ENCODE data around the gene ZC3H7A. TPM values are rescaled to one million over a fixed set of nuclear protein-coding genes. Genes with fewer than 3 reads are reported as not detected.

The ZC3H7A gene
- total RNA-seq, 1 donor from 2014 or later: 63.9 TPM

- no peak for TF ChIP-seq CTCF (IDR thresholded peaks at IDR 0.05; ENCODE audit: unreplicated experiment)
- Mint-ChIP-seq H3K36me3 (ENCODE audit: insufficient read depth) (peaks cover 19% of the 10 kb centered on the region), H3K27me3 (no peaks in the 10 kb centered on the region), H3K4me3 (ENCODE audit: low read depth) (no peak overlapping the region), H3K4me1 (ENCODE audit: low read depth) (peaks cover 2% of the 10 kb centered on the region), H3K27ac (no peak overlapping the region), H3K9me3 (ENCODE audit: low read depth) (no peaks in the 10 kb centered on the region)
- DNase-seq (ENCODE audit: low spot score, unreplicated experiment): no peak
These were observed 44.0 kb upstream of the ZC3H7A start for GRCh38 chr16:11841026-11841425.

DNA sequence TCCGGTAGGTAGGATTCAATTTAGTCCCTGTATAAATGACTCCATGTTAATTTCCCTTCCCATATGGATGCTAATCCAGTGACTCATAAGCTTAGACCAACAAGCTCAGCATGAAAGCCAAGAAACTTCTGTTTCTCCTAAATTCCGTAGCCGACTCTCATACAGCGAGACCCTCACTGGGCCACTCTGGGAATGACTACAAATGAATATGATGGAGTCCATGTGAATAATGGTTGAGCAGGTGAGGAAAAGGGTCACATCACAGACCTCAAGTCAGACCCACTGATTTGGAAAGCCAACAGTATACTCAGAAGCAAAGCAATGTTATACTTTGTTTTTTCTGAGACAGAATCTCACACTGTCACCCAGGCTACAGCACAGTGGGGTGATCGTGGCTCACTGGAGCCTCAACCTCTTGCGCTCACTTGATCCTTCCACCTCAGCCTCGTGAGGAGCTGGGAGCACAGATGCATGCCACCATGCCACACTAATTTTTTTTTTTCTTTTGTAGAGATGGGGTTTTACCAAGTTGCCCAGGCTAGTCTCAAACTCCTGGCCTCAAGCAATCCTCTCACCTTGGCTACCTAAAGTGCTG lies 39.7 kb upstream of the ZC3H7A start:
- no peak for TF ChIP-seq CTCF (IDR thresholded peaks at IDR 0.05; ENCODE audit: unreplicated experiment)
- Mint-ChIP-seq H3K36me3 (ENCODE audit: insufficient read depth) (peaks cover 17% of the 10 kb centered on the region), H3K9me3 (ENCODE audit: low read depth) (no peaks in the 10 kb centered on the region), H3K4me3 (ENCODE audit: low read depth) (no peak overlapping the region), H3K4me1 (ENCODE audit: low read depth) (peaks cover 4% of the 10 kb centered on the region), H3K27ac (peak overlapping the region; percentile 76), H3K27me3 (no peaks in the 10 kb centered on the region)
- no peak for DNase-seq (ENCODE audit: low spot score, unreplicated experiment)

DNA sequence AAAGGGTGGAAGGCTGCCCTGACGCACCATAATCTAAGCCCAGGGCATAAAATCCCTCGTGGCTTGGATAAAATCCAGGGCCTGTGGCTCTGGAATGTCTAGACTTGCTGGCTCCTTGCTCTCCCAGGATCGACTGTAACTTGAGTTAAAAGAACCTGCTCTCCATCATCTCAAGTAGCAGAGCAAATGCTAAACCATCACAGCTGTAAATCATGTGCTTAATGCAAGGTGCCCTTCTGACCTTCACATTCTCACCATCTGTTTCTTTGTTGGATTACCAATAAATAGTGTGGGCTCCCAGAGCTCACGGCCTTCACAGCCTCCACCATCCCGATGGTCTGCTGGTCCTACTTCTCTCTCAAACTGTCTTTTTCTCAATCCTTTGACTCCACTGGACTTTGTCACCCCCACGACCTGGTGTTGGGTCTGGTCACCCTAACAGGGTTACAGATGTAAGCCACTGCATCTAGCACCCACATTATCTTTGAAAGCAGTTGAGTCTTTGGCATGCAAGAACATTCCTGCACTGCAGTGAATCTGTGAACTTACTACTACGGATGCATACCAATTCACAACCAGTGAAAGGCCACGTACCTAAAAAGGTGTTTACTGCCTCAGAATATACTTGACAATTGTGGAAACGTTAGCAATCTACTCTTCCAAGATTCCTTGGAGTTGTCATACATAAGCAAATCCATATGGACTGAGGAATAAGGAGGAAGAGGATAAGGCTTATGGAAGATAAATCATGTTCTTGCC lies 39.0 kb upstream of the ZC3H7A start:
- H3K27ac Mint-ChIP-seq: peak overlapping the region; percentile 76
- no peaks in the 10 kb centered on the region for H3K9me3 Mint-ChIP-seq (ENCODE audit: low read depth)
- DNase-seq (ENCODE audit: low spot score, unreplicated experiment): no peak

DNA sequence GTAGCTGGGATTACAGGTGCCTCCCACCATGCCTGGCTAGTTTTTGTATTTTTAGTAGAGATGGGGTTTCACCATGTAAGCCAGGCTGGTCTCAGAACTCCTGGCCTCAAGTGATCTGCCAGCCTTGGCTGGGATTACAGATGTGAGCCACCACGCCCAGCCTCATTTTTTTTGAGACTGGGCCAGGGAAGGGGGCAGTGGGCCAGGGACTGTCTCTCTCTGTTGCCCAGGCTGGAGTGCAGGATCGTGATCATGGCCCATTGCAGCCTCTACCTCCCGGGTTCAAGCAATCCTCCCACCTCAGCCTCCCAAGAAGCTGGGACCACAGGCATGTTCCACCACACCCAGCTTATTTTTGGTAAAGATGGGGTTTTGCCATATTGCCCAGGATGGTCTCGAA lies 38.3 kb upstream of the ZC3H7A start:
- peaks cover 12% of the 10 kb centered on the region for H3K36me3 Mint-ChIP-seq (ENCODE audit: insufficient read depth)
- TF ChIP-seq CTCF (IDR thresholded peaks at IDR 0.05; ENCODE audit: unreplicated experiment): no peak
- H3K27me3 Mint-ChIP-seq: no peaks in the 10 kb centered on the region
- H3K4me3 Mint-ChIP-seq (ENCODE audit: low read depth): no peak overlapping the region
- H3K4me1 Mint-ChIP-seq (ENCODE audit: low read depth): peaks cover 4% of the 10 kb centered on the region
- no peak for DNase-seq (ENCODE audit: low spot score, unreplicated experiment)
- no peaks in the 10 kb centered on the region for H3K9me3 Mint-ChIP-seq (ENCODE audit: low read depth)
- H3K27ac Mint-ChIP-seq: no peak overlapping the region

More for the DNA sequence above, 39.0 kb upstream of the ZC3H7A start:
- TF ChIP-seq CTCF (IDR thresholded peaks at IDR 0.05; ENCODE audit: unreplicated experiment): no peak
- H3K36me3 Mint-ChIP-seq (ENCODE audit: insufficient read depth): peaks cover 14% of the 10 kb centered on the region
- H3K4me1 Mint-ChIP-seq (ENCODE audit: low read depth): peaks cover 4% of the 10 kb centered on the region
- no peak overlapping the region for H3K4me3 Mint-ChIP-seq (ENCODE audit: low read depth)
- H3K27me3 Mint-ChIP-seq: no peaks in the 10 kb centered on the region

- Mint-ChIP-seq H3K4me1 (ENCODE audit: low read depth) (peaks cover 4% of the 10 kb centered on the region), H3K9me3 (ENCODE audit: low read depth) (no peaks in the 10 kb centered on the region), H3K27me3 (no peaks in the 10 kb centered on the region), H3K36me3 (ENCODE audit: insufficient read depth) (peaks cover 4% of the 10 kb centered on the region), H3K27ac (no peak overlapping the region), H3K4me3 (ENCODE audit: low read depth) (no peak overlapping the region)
- no peak for DNase-seq (ENCODE audit: low spot score, unreplicated experiment)
- no peak for TF ChIP-seq CTCF (IDR thresholded peaks at IDR 0.05; ENCODE audit: unreplicated experiment)
These were observed 37.1 kb upstream of the ZC3H7A start for GRCh38 chr16:11833951-11834695.
